Fibroblast of lung (primary cell): ENCODE data around the gene ZNF474.

Experiments
- EZH2 ChIP-seq: IDR thresholded peaks from 2 replicates; pipeline ENCODE4 v1.5.1; 2012; ENCODE audit warnings: low read length, control low read depth, mild to moderate bottlenecking; ENCODE audit errors: missing control alignments
- TF ChIP-seq, protein P1 (sequence below), 2 donors: IDR thresholded peaks in 1 of 2; conservative IDR thresholded peaks in 1 of 2; 1 replicate in 1 of 2; 2 replicates in 1 of 2; pipeline ENCODE4 v1.5.1; 2011 to 2012; ENCODE audit warnings: low read length in 2 of 2, control low read depth in 1 of 2, inconsistent platforms in 1 of 2, low read depth in 1 of 2, mild to moderate bottlenecking in 1 of 2

DNA sequence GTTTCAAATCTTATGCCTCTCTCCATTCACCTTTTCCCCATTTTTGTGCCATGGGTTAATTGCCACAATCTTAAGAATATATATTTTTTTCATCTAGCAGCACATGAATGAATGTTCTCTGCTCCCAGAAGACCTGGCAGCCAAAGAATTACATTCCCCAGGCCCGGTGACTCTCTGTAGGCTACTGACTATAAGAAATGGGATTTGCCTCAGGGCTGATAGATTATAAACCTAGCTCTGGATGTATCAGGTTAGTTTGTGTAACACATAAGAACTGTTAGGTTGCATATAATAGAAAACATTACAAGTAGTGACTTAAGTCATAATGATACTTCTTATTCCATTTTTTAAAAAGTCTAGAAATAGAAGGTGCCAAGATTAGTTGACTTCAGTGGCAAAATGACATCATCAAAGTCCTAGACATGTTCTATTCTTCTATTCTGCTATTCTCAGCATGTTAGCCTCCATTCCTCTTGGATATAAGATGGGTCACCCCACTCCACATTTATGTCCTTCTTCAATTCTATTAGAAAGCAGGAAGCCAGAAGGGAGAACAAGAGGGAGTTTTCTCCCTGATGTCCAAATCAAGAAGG lies 10.9 kb upstream of the ZNF474 start:
- no peak for TF ChIP-seq EZH2
- TF ChIP-seq, protein P1, sequence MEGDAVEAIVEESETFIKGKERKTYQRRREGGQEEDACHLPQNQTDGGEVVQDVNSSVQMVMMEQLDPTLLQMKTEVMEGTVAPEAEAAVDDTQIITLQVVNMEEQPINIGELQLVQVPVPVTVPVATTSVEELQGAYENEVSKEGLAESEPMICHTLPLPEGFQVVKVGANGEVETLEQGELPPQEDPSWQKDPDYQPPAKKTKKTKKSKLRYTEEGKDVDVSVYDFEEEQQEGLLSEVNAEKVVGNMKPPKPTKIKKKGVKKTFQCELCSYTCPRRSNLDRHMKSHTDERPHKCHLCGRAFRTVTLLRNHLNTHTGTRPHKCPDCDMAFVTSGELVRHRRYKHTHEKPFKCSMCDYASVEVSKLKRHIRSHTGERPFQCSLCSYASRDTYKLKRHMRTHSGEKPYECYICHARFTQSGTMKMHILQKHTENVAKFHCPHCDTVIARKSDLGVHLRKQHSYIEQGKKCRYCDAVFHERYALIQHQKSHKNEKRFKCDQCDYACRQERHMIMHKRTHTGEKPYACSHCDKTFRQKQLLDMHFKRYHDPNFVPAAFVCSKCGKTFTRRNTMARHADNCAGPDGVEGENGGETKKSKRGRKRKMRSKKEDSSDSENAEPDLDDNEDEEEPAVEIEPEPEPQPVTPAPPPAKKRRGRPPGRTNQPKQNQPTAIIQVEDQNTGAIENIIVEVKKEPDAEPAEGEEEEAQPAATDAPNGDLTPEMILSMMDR (conservative IDR thresholded peaks at IDR 0.05 in 1 of 2, IDR thresholded peaks at IDR 0.05 in 1 of 2; ENCODE audit: low read depth in 1 of 2, low read length in 2 of 2) = no peak
